Dendritic cell treated with granulocyte-macrophage colony-stimulating factor and Interleukin-4, amounts not matched to agents 40 ng/mL and 50 ng/mL, for 4 days (primary cell): ENCODE measurements around the gene ZSCAN26.
"Not testable (repeated sequence)": the region's sequence is repeated elsewhere in the genome, so short reads cannot be mapped to it uniquely, and the experiment has no call there.

Experiments
- H3K27ac Mint-ChIP-seq: one replicate; pipeline ENCODE4 v1.8.0; 2022; ENCODE audit warnings: mild to moderate bottlenecking, mixed read lengths
- H3K27me3 Mint-ChIP-seq: one replicate; pipeline ENCODE4 v1.8.0; 2022; ENCODE audit warnings: mild to moderate bottlenecking, mixed read lengths
- H3K36me3 Mint-ChIP-seq: one replicate; pipeline ENCODE4 v1.8.0; 2022; ENCODE audit warnings: low read depth, mixed read lengths
- H3K4me1 Mint-ChIP-seq: one replicate; pipeline ENCODE4 v1.8.0; 2022; ENCODE audit warnings: low read depth, mixed read lengths
- H3K4me3 Mint-ChIP-seq: one replicate; pipeline ENCODE4 v1.8.0; 2022; ENCODE audit warnings: mild to moderate bottlenecking, moderate library complexity, mixed read lengths
- H3K9me3 Mint-ChIP-seq: one replicate; pipeline ENCODE4 v1.8.0; 2022; ENCODE audit warnings: mixed read lengths
- intact Hi-C: fragments of 100-400 bp; cut with micrococcal nuclease; formaldehyde crosslinking; loops from one replicate; pipeline ENCODE4 v1.15.0; 2022

Gene ZSCAN26

GRCh38 chr6:28267695-28268059, 734 bp downstream of the ZSCAN26 start:
- Mint-ChIP-seq H3K27me3 (no peaks in the 10 kb centered on the region), H3K27ac (no peak overlapping the region), H3K9me3 (no peaks in the 10 kb centered on the region), H3K4me1 (no peaks in the 10 kb centered on the region), H3K36me3 (peaks cover 16% of the 10 kb centered on the region), H3K4me3 (no peak overlapping the region)
- intact Hi-C loops: loop anchor here (2.0 to 5.0 kb wide), 3 partner anchors 15 to 131 kb away; partner anchors contain the start of genes ZKSCAN4 and ZSCAN31

- intact Hi-C loops: loop anchor here (5.0 kb wide), 1 partner anchor 68 kb away; the partner anchor contains the start of gene ZSCAN31
- H3K27me3 Mint-ChIP-seq: no peaks in the 10 kb centered on the region
- no peak overlapping the region for H3K27ac Mint-ChIP-seq
- no peaks in the 10 kb centered on the region for H3K9me3 Mint-ChIP-seq
- no peak overlapping the region for H3K4me3 Mint-ChIP-seq
- H3K4me1 Mint-ChIP-seq: peaks cover 14% of the 10 kb centered on the region
- peaks cover 31% of the 10 kb centered on the region for H3K36me3 Mint-ChIP-seq
Observed at GRCh38 chr6:28269492-28269891, 2.5 kb downstream of the ZSCAN26 start.

- H3K9me3 Mint-ChIP-seq: no peaks in the 10 kb centered on the region
- peak overlapping the region; percentile 16 for H3K27ac Mint-ChIP-seq
- peaks cover 3% of the 10 kb centered on the region for H3K27me3 Mint-ChIP-seq
- H3K36me3 Mint-ChIP-seq: peaks cover 64% of the 10 kb centered on the region
- H3K4me1 Mint-ChIP-seq: peaks cover 20% of the 10 kb centered on the region
- intact Hi-C loops: no loop called here
- H3K4me3 Mint-ChIP-seq: no peak overlapping the region
Observed at GRCh38 chr6:28274888-28275287, 7.9 kb downstream of the ZSCAN26 start.

- H3K4me3 Mint-ChIP-seq: no peak overlapping the region
- H3K4me1 Mint-ChIP-seq: peaks cover 33% of the 10 kb centered on the region
- peaks cover 11% of the 10 kb centered on the region for H3K27me3 Mint-ChIP-seq
- H3K36me3 Mint-ChIP-seq: peaks cover 48% of the 10 kb centered on the region
- peaks cover 3% of the 10 kb centered on the region for H3K9me3 Mint-ChIP-seq
- no peak overlapping the region for H3K27ac Mint-ChIP-seq
- intact Hi-C loops: no loop called here
Observed at GRCh38 chr6:28277746-28278145, 10.8 kb downstream of the ZSCAN26 start.

GRCh38 chr6:28280595-28281287, 13.8 kb downstream of the ZSCAN26 start:
- peaks cover 13% of the 10 kb centered on the region for H3K4me1 Mint-ChIP-seq
- intact Hi-C loops: loop anchor here (5.0 kb wide), 1 partner anchor 67 kb away; the partner anchor contains the start of gene ZKSCAN3
- peaks cover 7% of the 10 kb centered on the region for H3K9me3 Mint-ChIP-seq
- H3K4me3 Mint-ChIP-seq: peak overlapping the region; percentile 85
- H3K27ac Mint-ChIP-seq: peak overlapping the region; percentile 60
- peaks cover 11% of the 10 kb centered on the region for H3K27me3 Mint-ChIP-seq
- H3K36me3 Mint-ChIP-seq: peaks cover 20% of the 10 kb centered on the region

GRCh38 chr6:28281288-28282064, 14.5 kb downstream of the ZSCAN26 start, which contains the start of gene PGBD1:
Gene PGBD1 (plus strand): TSS chr6:28281572. CDS start chr6:28283814, 2,242 bp downstream.
- Mint-ChIP-seq H3K9me3 (peaks cover 7% of the 10 kb centered on the region), H3K36me3 (peaks cover 13% of the 10 kb centered on the region), H3K27me3 (peaks cover 11% of the 10 kb centered on the region), H3K4me1 (peaks cover 13% of the 10 kb centered on the region), H3K27ac (peak within 1 kb of the TSS; percentile 60), H3K4me3 (peak within 1 kb of the TSS; percentile 85)
- intact Hi-C loops: loop anchor here (5.0 kb wide), 1 partner anchor 66 kb away; the partner anchor contains the start of gene ZKSCAN3

- Mint-ChIP-seq H3K27me3 (peaks cover 11% of the 10 kb centered on the region), H3K4me3 (no peak overlapping the region), H3K9me3 (peaks cover 7% of the 10 kb centered on the region), H3K27ac (no peak overlapping the region), H3K4me1 (peaks cover 13% of the 10 kb centered on the region), H3K36me3 (peaks cover 9% of the 10 kb centered on the region)
- intact Hi-C loops: loop anchor here (5.0 kb wide), 1 partner anchor 64 kb away; the partner anchor contains the start of gene ZKSCAN3
Observed at GRCh38 chr6:28282926-28283325, 16.0 kb downstream of the ZSCAN26 start.

- intact Hi-C loops: no loop called here
- no peaks in the 10 kb centered on the region for H3K9me3 Mint-ChIP-seq
- no peak overlapping the region for H3K4me3 Mint-ChIP-seq
- no peak overlapping the region for H3K27ac Mint-ChIP-seq
- no peaks in the 10 kb centered on the region for H3K4me1 Mint-ChIP-seq
- H3K27me3 Mint-ChIP-seq: no peaks in the 10 kb centered on the region
- peaks cover 14% of the 10 kb centered on the region for H3K36me3 Mint-ChIP-seq
Observed at GRCh38 chr6:28291573-28291972, 24.6 kb downstream of the ZSCAN26 start.

GRCh38 chr6:28295326-28295725, 28.4 kb downstream of the ZSCAN26 start:
- Mint-ChIP-seq H3K4me3 (no peak overlapping the region), H3K27me3 (no peaks in the 10 kb centered on the region)
- intact Hi-C loops: no loop called here

GRCh38 chr6:28296520-28297060, 29.6 kb downstream of the ZSCAN26 start:
- H3K36me3 Mint-ChIP-seq: peaks cover 11% of the 10 kb centered on the region
- intact Hi-C loops: no loop called here

More at GRCh38 chr6:28295326-28295725, 28.4 kb downstream of the ZSCAN26 start:
- no peak overlapping the region for H3K27ac Mint-ChIP-seq
- H3K36me3 Mint-ChIP-seq: peaks cover 11% of the 10 kb centered on the region
- no peaks in the 10 kb centered on the region for H3K4me1 Mint-ChIP-seq
- no peaks in the 10 kb centered on the region for H3K9me3 Mint-ChIP-seq

GRCh38 chr6:28303570-28303969, 36.6 kb downstream of the ZSCAN26 start:
- intact Hi-C loops: no loop called here
- no peaks in the 10 kb centered on the region for H3K36me3 Mint-ChIP-seq
- no peak overlapping the region for H3K27ac Mint-ChIP-seq
- H3K4me3 Mint-ChIP-seq: no peak overlapping the region
- no peaks in the 10 kb centered on the region for H3K27me3 Mint-ChIP-seq
- H3K9me3 Mint-ChIP-seq: peaks cover 19% of the 10 kb centered on the region
- H3K4me1 Mint-ChIP-seq: no peaks in the 10 kb centered on the region

More at GRCh38 chr6:28296520-28297060, 29.6 kb downstream of the ZSCAN26 start:
- Mint-ChIP-seq H3K4me1 (no peaks in the 10 kb centered on the region), H3K9me3 (no peaks in the 10 kb centered on the region), H3K27ac (no peak overlapping the region), H3K27me3 (no peaks in the 10 kb centered on the region), H3K4me3 (no peak overlapping the region)

GRCh38 chr6:28306363-28306762, 39.4 kb downstream of the ZSCAN26 start:
- H3K9me3 Mint-ChIP-seq: peaks cover 24% of the 10 kb centered on the region
- H3K27me3 Mint-ChIP-seq, H3K4me1 Mint-ChIP-seq, intact Hi-C loops, H3K27ac Mint-ChIP-seq, H3K4me3 Mint-ChIP-seq, H3K36me3 Mint-ChIP-seq: not testable (repeated sequence)

- Mint-ChIP-seq H3K27ac (peak overlapping the region; percentile 60), H3K4me1 (peaks cover 16% of the 10 kb centered on the region), H3K9me3 (peaks cover 28% of the 10 kb centered on the region), H3K4me3 (no peak overlapping the region), H3K36me3 (no peaks in the 10 kb centered on the region), H3K27me3 (no peaks in the 10 kb centered on the region)
- intact Hi-C loops: no loop called here
Observed at GRCh38 chr6:28311139-28311823, 44.3 kb downstream of the ZSCAN26 start.
